Eye (tissue), 1 donor: ENCODE data around the gene CFAP57.
A peak's percentile ranks its signal among the peaks of the same experiment; 100 is the strongest.

Experiments used
- DNase-seq: peaks from one replicate; pipeline ENCODE4 v3.0.0-alpha.2; 2015

CFAP57 gene

DNA sequence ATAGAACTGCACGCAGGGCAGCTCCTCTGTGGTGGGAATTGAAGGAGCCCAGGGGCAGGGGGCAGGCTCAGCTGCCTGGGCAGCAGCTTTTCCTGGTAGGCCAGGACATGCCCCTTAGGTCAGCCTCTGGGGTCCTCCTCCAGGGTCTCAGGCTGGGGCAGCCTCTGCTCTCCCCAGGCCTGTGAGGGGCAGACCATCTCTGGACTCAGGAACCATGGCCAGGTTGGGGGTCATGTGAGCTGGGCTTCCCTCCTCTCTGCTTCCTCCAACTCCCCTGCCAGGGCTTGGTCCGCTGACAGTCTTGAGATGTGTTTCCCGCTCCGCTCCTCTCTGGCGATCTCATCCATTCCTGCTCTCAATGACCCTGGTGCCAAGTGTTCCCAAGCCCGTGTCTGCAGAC is 107.5 kb downstream of the CFAP57 start:
- no peak for DNase-seq

DNA sequence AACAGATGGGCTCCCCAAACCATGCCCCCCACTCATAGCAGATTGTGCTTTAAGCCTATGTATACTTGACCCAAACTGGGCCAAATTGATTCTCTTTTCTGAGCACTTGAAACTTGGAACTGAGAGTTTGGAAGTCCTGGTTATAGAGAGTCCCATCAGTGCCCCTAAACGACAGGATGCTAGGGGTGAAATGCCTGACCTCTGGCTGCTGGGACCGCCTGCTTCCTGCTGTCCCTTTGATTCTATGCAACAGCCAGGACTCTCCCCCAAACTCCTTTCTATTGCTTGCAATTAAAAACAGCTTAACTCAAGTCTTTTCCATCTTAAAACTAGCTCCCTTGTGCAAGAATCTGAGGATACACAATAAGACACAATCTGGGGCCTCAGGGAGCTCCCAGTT is 108.6 kb downstream of the CFAP57 start:
- no peak for DNase-seq

DNA sequence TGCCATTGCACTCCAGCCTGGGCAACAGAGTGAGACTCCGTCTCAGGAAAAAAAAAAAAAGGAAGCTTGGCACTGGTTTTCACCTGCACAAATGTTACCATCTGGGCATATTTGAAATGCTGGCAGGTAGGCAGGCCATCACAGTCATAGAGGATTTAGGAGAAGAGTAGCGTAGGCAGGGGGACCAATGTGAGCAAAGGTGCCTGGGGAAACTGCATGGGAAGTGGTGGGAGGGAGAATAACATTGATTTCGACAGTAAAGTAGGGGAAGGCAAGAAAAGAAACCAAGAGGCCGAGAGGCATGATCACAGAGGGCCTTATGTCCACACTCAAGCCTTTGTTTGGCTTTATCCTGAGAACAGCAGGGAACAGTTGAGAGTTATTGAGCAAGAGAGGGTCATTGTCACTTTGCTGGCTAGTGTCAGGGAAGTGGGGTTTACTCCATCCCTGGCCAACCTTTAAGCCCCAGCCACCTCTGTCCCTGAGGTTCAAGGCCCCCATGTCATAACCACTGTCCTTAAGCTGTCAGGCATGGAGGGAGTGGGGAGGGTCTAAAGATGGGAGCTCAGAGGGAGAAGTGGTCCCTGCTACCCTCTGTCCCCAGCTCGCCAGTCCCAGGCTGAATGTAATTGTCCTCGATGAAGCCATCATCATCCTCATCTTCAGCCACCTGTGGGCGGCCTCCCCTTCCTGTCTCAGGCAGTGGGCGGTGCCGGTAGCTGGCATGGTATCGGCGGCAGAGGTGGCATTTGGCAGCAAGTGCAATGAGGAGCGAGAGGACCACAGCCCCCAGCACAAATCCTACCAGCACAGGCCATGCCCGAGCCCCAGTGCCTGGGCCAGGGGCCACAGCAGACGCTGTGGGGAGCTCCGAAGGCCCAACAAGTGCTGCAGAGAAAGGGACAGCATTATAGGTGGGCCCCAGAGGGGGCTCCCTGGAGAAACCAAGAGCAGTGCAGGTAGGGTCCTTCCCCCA is 110.4 kb downstream of the CFAP57 start:
- DNase-seq: no peak

DNA sequence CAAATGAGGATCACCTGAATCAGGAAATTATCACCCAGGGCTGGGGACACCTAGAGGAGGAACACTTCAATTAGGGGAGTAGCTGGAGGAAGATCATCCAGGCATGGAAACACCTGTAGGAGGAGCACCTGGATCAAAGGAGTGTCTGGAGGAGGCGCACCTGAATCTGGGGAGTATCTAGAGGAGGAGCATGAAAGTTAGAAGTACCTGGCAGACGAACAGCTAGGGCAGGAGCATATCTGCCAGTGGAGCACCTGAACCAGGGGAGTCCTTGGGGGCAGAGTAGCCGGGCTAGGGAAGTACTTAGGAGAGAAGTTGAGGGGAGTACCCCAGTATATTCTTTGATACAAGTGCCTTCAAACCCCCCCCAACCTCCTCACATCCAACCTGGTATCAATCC is 111.9 kb downstream of the CFAP57 start:
- DNase-seq: no peak

DNA sequence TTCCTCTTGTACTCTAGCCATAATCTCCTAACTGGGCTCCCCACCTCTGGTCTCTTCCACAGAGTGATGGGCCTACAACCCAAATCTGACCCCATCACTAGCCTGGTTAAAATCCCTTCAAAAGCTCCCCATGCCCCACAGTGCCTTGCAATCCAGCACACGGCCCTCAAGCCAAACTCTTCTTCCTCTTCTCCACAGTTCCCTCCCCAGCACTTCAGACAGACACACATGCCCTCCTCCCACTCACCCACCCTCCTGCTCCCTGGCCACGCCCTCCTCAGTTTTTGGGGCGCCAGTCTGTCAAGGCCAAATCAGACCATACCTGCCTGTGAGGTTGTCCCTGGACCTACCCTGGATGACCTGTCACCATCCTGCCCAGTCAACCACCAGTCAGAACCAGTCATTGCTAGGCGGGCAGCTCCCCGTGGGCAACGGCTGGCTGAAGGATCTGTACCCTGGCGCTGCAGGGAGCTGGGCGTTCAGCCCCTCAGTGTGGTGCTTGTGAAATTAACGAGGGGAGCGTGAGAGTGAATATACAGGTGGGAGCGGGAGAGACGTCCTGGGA is 112.5 kb downstream of the CFAP57 start:
- DNase-seq: no peak

DNA sequence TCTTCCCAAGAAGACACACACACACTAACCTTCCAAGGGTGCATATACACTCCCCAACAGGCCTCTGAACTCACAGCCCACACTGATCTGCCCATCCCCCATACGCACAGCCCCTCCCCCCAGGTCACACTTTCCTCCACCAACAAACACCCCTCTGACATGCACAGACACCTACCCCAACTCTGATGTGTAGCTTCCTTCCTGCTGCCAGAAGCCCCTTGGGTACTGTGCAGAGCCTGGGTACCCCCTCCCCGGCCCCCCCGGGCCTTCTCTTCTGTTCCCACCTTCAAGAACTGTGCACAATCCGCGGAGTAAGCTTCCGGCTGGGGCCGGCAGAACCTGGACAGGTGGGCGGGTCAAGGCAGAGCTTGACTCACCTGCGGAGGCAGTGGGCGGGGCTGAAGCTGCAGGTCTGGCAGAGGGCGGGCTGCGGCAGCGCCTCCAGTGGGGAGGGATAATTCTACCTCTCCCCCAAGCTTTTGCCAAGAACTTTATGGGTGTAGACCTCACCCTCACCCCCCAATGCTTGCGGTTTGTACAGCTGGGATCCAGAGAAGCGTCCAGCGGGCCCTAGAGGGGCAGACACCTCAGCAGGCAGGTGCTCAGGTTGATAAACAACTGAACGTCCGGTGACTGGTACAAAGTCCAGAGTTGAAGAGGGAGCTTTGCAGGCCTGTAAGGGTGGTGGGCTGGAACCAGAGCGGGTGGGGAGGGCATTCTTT is 113.3 kb downstream of the CFAP57 start, which contains the start of gene C1orf210:
C1orf210 (minus strand) TSS at position 313 of the 722 bp plus-strand sequence. CDS start 2,311 bp downstream, outside the sequence.
- DNase-seq: no peak

DNA sequence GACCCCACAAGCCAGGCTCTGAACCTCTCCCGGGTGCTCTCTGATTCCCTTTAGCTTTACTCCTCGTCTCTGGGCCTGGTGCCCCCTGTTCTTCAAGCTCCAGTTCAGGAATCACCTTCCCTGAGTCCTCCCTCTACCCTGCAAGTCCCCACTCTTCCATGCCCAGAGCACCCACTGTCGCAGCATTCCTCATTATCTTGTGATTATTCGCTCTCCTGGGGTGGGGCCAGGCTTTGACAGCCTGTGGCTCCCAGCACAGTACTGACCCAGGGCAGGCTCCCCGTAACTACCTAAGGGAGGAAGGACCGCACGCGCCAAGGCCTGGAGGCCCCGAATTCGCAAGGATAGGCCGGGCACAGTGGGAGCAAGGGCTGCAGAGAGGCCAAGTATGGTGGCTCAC is 114.0 kb downstream of the CFAP57 start:
- DNase-seq: no peak

DNA sequence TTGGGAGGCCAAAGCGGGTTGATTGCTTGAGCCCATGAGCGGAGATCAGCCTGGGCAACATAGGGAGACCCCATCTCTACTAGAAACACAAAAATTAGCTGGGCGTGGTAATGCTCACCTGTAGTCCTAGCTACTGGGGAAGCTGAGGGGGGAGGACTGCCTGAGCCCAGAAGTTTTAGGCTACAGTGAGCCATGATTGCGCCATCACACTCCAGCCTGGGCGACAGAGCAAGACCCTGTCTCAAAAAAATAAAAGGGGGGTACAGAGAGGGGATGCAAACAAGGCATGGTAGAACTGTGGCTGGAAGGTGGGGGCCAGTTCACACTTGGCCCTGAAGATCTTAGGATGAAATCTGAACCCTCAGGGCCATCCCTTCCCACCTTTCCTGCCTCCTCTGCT is 114.4 kb downstream of the CFAP57 start:
- no peak for DNase-seq

DNA sequence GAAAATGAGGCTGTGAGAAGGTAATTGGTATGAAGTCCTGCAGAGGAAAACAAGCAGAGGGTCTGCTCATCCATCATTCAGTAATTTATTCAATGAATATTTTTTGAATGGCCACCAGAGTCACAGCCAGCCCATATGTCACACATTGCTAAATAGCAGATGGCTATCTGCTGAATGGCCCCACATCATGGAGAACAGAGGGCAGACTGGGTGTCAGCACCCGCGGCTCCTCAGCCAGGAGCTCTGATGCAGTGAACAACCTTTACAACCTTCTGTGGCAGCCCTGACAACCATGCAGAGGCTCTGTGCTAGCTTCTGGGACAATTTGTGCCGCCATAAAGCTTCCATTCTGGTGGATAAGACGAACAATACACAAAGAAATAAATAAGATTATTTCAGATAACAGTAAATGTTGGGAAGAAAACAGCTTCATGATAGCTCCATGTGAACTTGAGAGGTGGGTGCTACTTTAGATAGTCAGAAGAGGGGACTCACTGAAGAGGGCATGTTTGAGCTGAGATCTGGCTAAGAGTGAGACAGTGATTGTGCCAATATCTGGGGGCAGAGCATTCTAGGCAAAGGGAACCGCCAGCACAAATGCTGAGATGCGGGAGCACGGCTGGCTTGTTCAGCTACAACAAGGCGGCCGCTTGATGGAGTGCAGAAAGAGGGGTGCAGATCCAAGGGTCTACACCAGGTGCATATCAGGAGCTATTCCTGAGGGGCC is 116.1 kb downstream of the CFAP57 start:
- no peak for DNase-seq

DNA sequence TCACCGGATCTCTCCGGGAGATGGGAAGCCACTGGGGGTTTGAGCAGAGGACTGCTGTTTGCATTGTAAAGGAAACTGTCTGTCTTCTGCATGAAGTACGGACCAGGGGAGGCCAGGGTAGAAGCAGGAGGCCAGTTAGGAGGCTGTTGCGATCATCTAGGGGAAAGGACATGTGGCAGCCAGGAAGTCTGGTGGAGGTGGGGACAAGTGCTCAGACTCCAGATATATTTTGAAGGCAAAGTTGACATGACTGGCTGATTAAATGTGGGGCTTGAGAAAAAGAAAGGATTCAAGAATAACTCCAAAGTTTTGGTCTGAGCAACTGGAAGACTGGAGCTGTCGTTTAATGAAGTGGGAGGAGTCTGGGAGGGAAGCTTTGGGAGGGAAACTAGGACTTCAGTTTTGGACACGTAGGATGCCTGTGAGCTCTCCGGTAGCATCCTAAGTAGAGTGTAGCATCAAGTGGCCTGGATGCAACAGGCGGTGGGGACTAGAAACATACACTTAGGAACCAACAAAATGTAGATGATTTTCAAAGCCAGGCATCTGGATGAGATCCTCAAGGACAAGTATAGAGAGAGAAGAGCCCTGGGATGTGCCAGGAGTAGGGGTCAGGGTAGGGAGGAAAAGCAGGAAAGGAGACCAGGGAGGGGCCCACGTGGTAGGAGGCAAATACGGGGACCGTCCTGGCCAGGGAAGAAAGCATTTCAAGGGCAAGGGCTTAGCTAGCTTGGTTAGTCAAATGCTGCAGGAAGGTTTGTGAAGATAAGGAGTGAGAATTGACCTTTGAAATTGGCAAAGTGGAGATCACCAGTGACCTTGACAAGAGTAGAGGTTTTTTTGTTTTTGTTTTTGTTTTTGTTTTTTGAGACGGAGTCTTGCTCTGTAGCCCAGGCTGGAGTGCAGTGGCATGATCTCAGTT is 116.9 kb downstream of the CFAP57 start:
- no peak for DNase-seq

DNA sequence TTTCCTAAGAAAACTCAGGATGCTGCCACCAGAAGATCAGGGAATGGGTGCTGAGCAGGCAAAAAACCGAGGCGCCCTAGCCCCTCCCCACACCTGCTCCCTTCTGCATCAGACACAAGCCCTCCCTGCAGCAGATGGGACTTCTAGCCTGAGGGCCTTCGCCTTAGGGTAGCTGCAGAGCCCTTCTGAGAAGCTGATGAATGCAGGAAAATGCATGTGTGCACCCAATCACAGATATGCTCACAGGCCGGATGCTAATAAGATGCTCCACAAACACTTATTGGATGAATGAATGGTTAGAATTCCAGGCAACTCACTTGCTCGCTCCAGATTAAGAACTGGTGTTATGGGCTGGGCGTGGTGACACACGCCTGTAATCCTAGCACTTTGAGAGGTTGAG is 120.1 kb downstream of the CFAP57 start:
- DNase-seq: peak; percentile 73

DNA sequence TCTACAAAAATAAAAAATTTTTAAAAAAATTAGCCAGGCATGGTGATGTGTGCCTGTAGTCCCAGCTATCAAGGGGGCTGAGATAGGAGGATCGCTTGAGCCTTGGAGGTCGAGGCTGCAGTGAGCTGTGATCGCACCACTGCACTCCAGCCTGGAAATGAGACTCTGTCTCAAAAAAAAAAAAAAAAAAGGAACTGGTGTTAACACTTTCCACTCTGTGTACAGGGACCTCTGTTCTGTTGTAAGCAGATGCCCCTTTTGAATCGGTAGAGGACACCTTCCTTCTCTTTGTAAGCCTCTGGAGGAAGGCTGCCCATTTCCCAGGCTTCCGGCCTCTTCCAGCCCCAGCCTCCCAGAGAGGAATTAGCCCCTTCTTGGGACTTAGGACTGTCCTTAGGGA is 120.5 kb downstream of the CFAP57 start:
- no peak for DNase-seq

DNA sequence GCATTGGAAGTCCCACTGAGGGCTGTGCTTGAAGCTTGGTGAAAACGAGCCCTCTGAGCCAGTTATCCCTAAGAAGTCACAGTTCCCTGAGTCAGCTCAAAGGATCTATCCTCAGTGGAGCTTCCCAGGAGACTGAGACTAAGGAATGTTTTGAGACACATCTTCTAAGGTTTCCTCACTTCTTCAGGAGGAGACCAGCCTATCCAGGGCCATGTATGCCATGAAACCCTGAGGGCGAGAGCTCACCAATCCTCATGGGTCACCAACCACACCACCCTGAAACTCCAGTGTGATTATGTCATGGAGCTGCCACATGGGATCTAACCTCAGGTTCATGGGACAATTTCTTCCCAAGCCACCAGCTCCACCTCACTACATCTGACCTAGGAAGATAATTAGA is 121.0 kb downstream of the CFAP57 start:
- no peak for DNase-seq

DNA sequence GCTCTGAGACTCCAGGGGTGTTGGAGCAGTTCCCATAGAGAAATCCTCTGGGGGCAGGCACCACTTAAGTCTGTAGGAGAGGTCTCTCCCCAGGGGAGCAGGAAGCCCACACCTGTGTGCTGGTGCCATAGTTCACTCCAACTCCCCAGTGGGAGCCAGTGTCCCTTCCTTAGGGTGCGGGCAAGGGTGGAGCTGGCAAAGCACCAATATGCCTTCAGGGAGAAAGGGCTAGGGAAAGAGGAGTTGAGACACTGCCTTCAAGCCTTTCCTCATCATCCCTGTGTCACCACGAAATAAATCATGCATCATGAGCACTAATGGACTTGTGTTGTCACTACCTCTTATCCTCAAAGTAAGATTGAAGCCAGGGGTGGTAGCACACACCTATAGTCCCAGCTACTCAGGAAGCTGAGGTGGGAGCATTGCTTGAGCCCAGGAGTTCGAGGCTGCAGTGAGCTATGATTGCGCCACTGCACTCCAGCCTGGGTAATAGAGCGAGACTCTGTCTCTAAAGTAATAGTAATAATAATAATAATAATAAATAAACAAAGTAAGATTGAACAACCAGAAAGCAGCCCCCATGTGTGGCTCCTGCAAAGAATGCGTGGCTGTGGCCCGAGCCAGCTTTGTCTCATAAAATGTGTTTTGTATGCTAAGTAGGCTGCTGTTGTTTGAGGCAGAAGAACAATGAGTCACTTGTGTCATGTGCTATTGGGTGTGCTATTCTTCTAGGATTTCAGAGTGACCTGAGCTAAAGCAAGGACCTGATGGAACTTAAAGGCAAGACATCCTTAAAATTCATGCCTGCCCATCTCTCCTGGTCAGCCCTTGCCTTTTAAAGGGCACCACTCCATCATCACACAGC is 122.0 kb downstream of the CFAP57 start:
- DNase-seq: peak; percentile 54

DNA sequence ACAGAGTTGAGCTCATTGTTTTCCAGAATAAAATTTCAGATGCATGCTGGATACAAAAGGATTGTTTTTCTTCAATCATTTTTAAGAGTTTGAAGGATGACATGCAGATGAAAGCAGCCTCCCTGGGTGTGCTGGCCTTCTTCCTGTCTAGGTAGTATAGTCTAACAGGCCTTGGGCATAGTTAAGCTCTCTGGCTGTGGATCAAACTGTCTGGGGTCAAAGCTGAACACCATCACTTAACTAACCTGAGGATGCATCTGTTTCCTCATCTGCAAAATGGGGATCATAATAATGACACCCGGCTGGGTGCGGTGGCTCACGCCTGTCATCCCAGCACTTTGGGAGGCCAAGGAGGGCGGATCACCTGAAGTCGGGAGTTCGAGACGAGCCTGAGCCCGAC is 122.6 kb downstream of the CFAP57 start:
- DNase-seq: no peak

DNA sequence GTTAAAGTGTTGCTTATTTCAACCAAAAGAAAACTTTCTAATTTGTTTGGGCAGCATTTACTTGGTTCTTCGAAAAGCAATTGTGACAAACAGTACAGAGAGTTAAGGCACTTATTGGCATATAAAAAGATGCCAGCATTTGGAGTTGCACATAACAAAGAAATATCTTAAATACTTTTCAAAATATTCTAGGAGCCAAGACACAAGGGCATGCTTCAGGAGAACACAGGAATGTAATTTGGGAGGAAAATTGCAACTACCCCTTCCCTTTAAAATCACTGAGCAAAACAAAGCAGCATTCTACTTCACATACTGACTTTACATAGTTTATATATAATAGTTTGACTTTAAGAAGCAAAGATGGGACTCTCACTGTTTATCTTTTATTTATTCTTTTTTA is 124.1 kb downstream of the CFAP57 start:
- no peak for DNase-seq

DNA sequence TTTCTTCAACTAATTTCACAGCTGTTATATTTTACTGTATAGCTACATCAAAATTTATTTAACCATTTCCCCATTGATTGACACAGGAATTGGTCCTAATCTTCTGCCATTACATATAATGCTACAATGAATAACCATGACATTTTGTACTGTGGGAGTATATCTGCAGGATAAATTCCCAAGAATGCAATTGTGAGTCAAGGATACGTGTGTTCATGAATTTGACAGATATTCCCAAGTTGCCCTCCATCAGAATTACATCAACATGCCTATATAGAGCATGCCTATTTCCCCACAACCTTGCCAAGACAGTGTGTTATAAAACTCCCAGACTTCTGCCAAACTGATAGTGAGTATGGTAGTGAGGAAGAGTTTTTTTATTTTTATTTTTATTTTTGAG is 125.9 kb downstream of the CFAP57 start:
- no peak for DNase-seq

DNA sequence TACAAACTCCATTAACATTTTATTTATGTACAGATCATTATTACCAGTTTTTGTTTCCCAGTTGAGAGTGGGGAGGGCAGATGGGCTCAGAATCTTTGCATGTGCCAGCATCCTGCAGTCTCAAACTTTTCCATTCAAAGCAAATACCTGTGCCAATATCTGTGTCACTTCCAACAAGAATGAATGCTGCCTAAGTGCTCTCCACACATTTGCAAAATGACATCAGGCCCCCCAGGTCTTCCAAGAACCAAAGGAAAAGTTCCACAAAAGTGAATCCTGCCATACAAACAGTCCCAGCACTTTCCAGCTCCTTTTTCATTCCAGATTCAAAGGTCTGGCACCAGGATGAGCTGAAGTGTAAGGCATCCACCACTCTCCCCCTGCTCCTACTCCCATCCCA is 127.0 kb downstream of the CFAP57 start:
- no peak for DNase-seq

DNA sequence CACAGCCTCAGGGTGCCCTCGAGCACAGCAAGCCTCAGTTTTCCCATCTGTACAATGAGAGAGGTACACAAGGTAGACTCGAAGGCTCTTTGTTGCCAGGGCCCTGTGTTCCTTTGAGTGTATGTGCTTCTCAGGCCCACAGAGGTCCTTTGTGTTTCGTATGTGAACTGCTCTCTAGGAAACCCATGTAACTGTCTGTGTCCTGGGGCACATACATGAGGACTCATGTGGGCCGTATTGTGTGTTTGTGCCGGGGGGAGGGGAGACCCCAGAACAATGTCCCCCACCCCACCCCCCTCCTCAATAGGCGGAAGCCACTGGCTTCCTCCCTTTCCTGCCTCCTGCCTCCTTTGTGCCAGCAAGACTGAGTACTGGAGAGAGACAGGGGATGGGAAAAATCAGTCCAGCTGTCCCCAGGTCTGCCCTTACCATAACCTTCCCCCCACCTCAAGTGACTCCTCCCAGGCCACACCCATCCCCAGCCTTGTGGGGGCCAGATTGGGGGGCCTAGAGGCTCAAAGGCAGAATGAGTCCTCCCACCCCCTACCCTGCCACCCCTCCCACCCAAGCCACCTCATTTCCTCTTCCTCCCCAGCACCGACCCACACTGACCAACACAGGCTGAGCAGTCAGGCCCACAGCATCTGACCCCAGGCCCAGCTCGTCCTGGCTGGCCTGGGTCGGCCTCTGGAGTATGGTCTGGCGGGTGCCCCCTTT is 128.4 kb downstream of the CFAP57 start, which contains the start of gene TIE1:
TIE1 (plus strand) TSS at position 605 of the 717 bp plus-strand sequence; CDS start at position 695, 90 bp downstream.
- DNase-seq: no peak

DNA sequence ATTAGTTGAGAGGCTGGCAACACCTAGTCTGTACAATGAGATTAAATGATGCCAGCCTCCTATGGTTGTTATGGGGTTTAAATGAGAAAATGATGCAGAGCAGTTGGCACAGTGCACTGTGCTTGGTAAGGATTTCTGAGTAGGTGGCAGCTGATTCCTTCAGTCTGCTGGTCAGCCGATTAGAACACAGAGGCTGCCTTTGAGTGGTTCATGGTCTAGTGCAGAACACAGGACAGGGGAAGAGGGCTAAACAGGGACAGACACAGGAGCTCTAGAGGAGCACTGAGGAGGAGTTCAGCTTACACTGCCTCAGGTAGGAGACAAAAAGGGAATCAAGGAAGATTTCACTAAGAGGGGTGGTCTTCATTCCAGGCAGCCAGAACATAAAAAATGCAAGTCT is 130.1 kb downstream of the CFAP57 start:
- DNase-seq: no peak
